GM12864 (cell line): ENCODE measurements around the gene LRRC26.

Source experiments
- DNase-seq: peaks from one replicate; pipeline ENCODE4 v3.0.0-alpha.2; 2011; ENCODE audit warnings: low read depth
- H3K4me3 ChIP-seq: 2 replicates; pipeline ENCODE4 v1.5.1; 2011; ENCODE audit warnings: mild to moderate bottlenecking, low read depth, low read length, control low read depth
- TF ChIP-seq, protein P1 (sequence below): IDR thresholded peaks from 2 replicates; pipeline ENCODE4 v1.5.1; 2011; ENCODE audit warnings: low read depth, mild to moderate bottlenecking, moderate library complexity, low read length, control low read depth, inconsistent platforms; ENCODE audit errors: missing control alignments

LRRC26 gene

DNA sequence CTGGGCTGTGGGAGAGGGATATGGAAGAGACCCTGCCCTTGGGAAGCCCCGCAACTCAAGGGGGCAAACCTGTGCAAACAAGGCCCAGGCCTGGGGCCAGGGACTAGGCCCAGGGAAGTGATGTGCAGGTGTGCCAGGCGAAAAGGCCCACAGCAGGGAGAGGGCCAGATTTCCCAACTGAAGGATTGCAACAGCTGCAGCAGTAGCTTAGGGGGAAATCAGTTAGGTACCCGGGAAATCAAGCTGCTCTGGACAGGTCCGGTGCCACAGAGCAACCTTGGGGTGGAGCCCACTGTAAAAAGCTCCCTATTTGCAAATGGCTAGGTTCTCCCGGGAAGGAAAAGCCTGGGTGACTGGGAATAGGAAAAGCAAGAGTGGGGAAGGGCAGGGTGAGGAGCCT lies 20.5 kb downstream of the LRRC26 start:
- TF ChIP-seq, protein P1, sequence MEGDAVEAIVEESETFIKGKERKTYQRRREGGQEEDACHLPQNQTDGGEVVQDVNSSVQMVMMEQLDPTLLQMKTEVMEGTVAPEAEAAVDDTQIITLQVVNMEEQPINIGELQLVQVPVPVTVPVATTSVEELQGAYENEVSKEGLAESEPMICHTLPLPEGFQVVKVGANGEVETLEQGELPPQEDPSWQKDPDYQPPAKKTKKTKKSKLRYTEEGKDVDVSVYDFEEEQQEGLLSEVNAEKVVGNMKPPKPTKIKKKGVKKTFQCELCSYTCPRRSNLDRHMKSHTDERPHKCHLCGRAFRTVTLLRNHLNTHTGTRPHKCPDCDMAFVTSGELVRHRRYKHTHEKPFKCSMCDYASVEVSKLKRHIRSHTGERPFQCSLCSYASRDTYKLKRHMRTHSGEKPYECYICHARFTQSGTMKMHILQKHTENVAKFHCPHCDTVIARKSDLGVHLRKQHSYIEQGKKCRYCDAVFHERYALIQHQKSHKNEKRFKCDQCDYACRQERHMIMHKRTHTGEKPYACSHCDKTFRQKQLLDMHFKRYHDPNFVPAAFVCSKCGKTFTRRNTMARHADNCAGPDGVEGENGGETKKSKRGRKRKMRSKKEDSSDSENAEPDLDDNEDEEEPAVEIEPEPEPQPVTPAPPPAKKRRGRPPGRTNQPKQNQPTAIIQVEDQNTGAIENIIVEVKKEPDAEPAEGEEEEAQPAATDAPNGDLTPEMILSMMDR = no peak
- no peak overlapping the region; the same call in 1 of the 2 replicates for H3K4me3 ChIP-seq
- no peak for DNase-seq

DNA sequence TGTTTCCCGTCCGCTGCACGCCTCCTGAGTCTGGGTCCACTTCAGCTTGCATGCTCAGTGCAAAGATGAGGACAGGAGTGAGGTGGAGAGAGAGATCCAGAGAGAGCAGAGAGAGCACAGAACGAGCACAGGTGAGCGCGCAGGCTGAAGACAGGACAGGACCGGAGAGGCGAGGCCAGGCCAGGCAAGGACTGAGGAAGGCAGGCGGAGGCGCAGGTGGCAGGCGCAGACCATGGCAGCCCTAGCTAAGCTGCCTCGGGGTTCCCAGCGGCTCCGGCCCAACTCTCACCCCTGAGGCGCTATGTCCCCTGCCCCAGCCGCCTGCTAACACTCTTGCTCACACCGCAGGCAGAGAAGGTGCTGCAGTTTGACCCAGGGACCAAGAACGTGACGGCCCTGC lies 21.2 kb downstream of the LRRC26 start:
- no peak for DNase-seq
- TF ChIP-seq, protein P1 = no peak
- H3K4me3 ChIP-seq = no peak overlapping the region

DNA sequence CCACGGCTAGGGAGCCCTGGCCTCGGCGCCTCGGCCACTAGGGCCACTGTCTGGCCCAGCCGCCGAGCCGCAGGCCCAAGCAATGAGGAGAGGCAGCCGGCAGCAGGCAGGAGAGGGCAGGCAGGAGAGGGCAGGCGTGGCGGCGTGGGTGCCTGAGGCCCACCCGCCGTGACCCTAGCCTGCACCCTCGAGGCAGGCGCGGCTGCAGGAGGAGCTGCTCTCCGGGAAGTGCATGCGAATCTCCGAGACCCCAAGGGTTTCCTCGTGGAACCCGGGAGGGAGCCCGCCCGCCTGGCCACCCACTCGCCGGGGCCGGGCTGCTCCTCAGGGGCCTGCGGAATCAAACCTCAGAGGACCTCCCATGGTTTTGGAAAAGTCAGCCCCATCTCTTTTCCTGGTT lies 21.6 kb downstream of the LRRC26 start:
- no peak for DNase-seq
- TF ChIP-seq, protein P1 = no peak
- H3K4me3 ChIP-seq = no peak overlapping the region

DNA sequence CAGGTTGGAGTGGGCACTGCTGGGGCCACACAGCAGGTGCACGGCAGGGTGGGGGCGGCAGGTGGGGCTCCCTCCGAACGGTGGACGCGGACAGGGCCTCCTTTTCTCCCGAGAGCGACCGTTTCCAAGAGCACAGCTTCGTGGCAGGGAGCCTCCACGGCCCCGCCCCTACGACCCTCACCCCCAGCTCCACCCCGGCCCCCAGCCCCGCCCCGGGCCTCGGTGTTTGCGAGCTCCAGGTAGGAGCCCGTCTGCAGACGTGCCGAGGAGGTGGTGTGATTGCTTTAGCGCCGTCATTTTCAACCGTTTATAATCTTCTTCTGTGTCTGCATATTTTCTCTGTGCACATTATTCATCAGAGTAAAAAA lies 22.1 kb downstream of the LRRC26 start:
- TF ChIP-seq, protein P1 = no peak
- DNase-seq = no peak
- no peak overlapping the region for H3K4me3 ChIP-seq

DNA sequence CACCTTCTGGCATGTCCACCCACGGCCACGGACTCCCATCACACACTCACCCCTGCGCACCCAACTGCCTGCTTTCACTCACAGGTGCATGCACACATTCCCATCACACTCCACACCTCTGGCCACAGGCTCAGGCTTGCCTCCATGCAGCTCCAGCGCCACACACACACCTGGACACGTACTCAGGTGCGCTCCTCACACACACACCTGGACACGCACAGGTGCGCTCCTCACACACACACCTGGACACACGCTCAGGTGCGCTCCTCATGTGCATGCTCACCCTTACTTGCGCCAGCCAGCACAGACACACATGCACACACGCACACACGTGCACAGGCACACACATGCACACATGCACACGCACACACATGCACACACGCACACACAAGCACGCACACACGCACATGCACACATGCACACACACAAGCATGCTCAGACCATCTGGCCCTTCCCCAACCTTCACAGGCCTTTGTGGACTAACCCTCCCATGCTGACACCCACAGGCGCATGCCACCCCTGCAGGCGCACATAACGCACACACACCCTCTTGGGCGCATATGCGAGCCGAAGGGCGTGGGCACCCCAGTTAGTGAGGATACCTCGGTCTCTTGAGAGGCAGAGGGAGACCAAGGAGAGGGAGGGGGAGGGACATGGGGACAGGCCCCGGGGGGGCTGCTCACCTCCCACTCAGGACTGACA lies 22.6 kb downstream of the LRRC26 start:
- TF ChIP-seq, protein P1 = no peak
- no peak overlapping the region for H3K4me3 ChIP-seq
- no peak for DNase-seq

DNA sequence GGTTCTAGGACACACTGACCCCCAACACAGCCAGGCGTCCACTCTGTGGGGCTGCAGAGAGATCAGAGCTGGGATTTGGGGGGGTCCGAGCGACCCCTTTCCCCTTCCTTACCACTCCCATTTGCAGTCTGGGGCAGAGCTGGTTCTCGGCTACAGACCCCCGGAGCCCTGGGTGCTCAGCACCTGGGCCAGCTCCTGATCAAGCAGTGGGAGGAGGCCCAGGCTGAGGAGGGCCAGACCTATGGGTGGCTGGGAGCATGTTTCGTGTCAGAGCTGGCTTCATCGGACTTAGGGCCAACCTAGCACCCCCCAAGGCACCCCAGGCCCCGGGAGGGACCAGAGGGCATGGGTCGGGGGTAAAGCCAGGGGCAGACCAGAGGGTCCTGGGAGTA lies 23.3 kb downstream of the LRRC26 start:
- H3K4me3 ChIP-seq = no peak overlapping the region
- TF ChIP-seq, protein P1 = no peak

More for the DNA sequence above, 23.3 kb downstream of the LRRC26 start:
- DNase-seq = no peak
